Neural cell (in vitro differentiated cells): ENCODE results near the gene ITGA11. TPM values are rescaled to one million over a fixed set of nuclear protein-coding genes. Genes with fewer than 3 reads are reported as not detected.

ENCODE experiments used
- H2AFZ ChIP-seq: fragments of 200-600, 300-800 bp; sonication (generic), shearing (Covaris generic); 2 replicates; pipeline ENCODE4 v1.6.0; 2014; ENCODE audit warnings: low read depth, mild to moderate bottlenecking, antibody characterized with exemption, low read length, moderate library complexity
- H3F3A ChIP-seq: fragments of 200-600 bp; shearing (Covaris generic); 2 replicates; pipeline ENCODE4 v1.6.1; 2016; ENCODE audit warnings: mild to moderate bottlenecking, moderate library complexity, mixed read lengths, antibody characterized with exemption, low read length; ENCODE audit not compliant: insufficient read depth, poor library complexity, severe bottlenecking
- H3K27ac ChIP-seq: fragments of 200-600, 300-800 bp; sonication (generic), shearing (Covaris generic); 2 replicates; pipeline ENCODE4 v1.5.1; 2014; ENCODE audit warnings: mild to moderate bottlenecking, low read length, moderate library complexity
- H3K27me3 ChIP-seq: fragments of 300-800, 200-600 bp; sonication (generic), shearing (Covaris generic); 2 replicates; pipeline ENCODE4 v1.6.0; 2014; ENCODE audit warnings: mild to moderate bottlenecking, low read depth, low read length, moderate library complexity; ENCODE audit not compliant: insufficient read depth
- H3K36me3 ChIP-seq: fragments of 300-800, 200-600 bp; sonication (generic), shearing (Covaris generic); 2 replicates; pipeline ENCODE4 v1.5.1; 2014; ENCODE audit warnings: mild to moderate bottlenecking, antibody characterized with exemption, low read length, moderate library complexity; ENCODE audit not compliant: insufficient read depth
- H3K4me2 ChIP-seq: fragments of 300-800, 200-600 bp; sonication (generic), shearing (Covaris generic); 2 replicates; pipeline ENCODE4 v1.6.0; 2014; ENCODE audit warnings: mild to moderate bottlenecking, low read length
- H3K4me3 ChIP-seq: fragments of 300-800, 200-600 bp; sonication (generic), shearing (Covaris generic); 2 replicates; pipeline ENCODE4 v1.5.1; 2014; ENCODE audit warnings: mild to moderate bottlenecking, low read length, moderate library complexity
- H3K79me2 ChIP-seq: fragments of 200-600 bp; shearing (Covaris generic); replicated peaks from 2 replicates; pipeline ENCODE4 v1.6.0; 2014; ENCODE audit warnings: mild to moderate bottlenecking, low read length, moderate library complexity; ENCODE audit not compliant: insufficient read depth
- H3K9ac ChIP-seq: fragments of 300-800, 200-600 bp; sonication (generic), shearing (Covaris generic); 2 replicates; pipeline ENCODE4 v1.6.1; 2016; ENCODE audit warnings: mild to moderate bottlenecking, low read length, mixed read lengths
- H3K9me2 ChIP-seq: fragments of 200-600 bp; shearing (Covaris generic); 2 replicates; pipeline ENCODE4 v1.6.1; 2016; ENCODE audit warnings: mild to moderate bottlenecking, low read length, mixed read lengths; ENCODE audit not compliant: insufficient read depth
- H3K9me3 ChIP-seq: fragments of 200-600, 300-800 bp; sonication (generic), shearing (Covaris generic); 2 replicates; pipeline ENCODE4 v1.6.1; 2016; ENCODE audit warnings: mild to moderate bottlenecking, mixed run types, low read length, moderate library complexity, mixed read lengths
- H4K20me1 ChIP-seq: fragments of 200-600 bp; shearing (Covaris generic); 2 replicates; pipeline ENCODE4 v1.6.1; 2016; ENCODE audit warnings: mild to moderate bottlenecking, mixed run types; ENCODE audit not compliant: insufficient read depth
- EP300 ChIP-seq: fragments of 450-650 bp; conservative IDR thresholded peaks from 2 replicates; pipeline ENCODE4 v1.6.1; 2014; ENCODE audit warnings: antibody characterized with exemption, mild to moderate bottlenecking, moderate library complexity; ENCODE audit not compliant: poor library complexity, severe bottlenecking
- EZH2 ChIP-seq: fragments of 200-600, 300-800 bp; shearing (Covaris generic), sonication (generic); IDR thresholded peaks from 2 replicates; pipeline ENCODE4 v1.6.1; 2014; ENCODE audit warnings: antibody characterized with exemption, low read length, borderline replicate concordance, mild to moderate bottlenecking; ENCODE audit not compliant: insufficient read depth, poor library complexity, severe bottlenecking
- MXI1 ChIP-seq: fragments of 450-650 bp; conservative IDR thresholded peaks from 2 replicates; pipeline ENCODE4 v1.6.1; 2014; ENCODE audit warnings: antibody characterized with exemption, mild to moderate bottlenecking; ENCODE audit not compliant: poor library complexity, severe bottlenecking
- POLR2AphosphoS5 ChIP-seq: IDR thresholded peaks from 2 replicates; pipeline ENCODE4 v1.6.1; 2012
- RAD21 ChIP-seq: fragments of 450-650 bp; conservative IDR thresholded peaks from 2 replicates; pipeline ENCODE4 v1.6.1; 2014; ENCODE audit warnings: antibody characterized with exemption, mild to moderate bottlenecking, moderate library complexity
- REST ChIP-seq: IDR thresholded peaks from 2 replicates; pipeline ENCODE4 v1.6.1; 2012; ENCODE audit warnings: borderline replicate concordance
- SMC3 ChIP-seq: fragments of 450-650 bp; conservative IDR thresholded peaks from 2 replicates; pipeline ENCODE4 v1.6.1; 2014; ENCODE audit warnings: antibody characterized with exemption, mild to moderate bottlenecking, moderate library complexity; ENCODE audit not compliant: poor library complexity
- TAF1 ChIP-seq: IDR thresholded peaks from 2 replicates; pipeline ENCODE4 v1.6.1; 2012; ENCODE audit warnings: low read depth
- polyA plus RNA-seq: library from polyadenylated mRNA; depleted of rRNA; stranded (reverse); fragments of >200 nt; gene quantifications from 2 replicates; pipeline ENCODE4 v1.2.3, GENCODE V29; 2014
- TF ChIP-seq, protein P1 (sequence below): fragments of 450-650 bp; IDR thresholded peaks from 2 replicates; pipeline ENCODE4 v1.5.1; 2014; ENCODE audit warnings: antibody characterized with exemption, mild to moderate bottlenecking, moderate library complexity; ENCODE audit not compliant: poor library complexity, severe bottlenecking

Gene ITGA11
- polyA plus RNA-seq, 1 donor from 2014 or later = not detected

- H3K27ac ChIP-seq = no peak overlapping the region
- H3K79me2 ChIP-seq = no peaks in the 10 kb centered on the region
- no peaks in the 10 kb centered on the region for H3K9me2 ChIP-seq
- no peak overlapping the region for H2AFZ ChIP-seq
- TF ChIP-seq EP300 = no peak
- TF ChIP-seq SMC3 = no peak
- TF ChIP-seq POLR2AphosphoS5 = no peak
- no peak for TF ChIP-seq RAD21
- TF ChIP-seq, protein P1, sequence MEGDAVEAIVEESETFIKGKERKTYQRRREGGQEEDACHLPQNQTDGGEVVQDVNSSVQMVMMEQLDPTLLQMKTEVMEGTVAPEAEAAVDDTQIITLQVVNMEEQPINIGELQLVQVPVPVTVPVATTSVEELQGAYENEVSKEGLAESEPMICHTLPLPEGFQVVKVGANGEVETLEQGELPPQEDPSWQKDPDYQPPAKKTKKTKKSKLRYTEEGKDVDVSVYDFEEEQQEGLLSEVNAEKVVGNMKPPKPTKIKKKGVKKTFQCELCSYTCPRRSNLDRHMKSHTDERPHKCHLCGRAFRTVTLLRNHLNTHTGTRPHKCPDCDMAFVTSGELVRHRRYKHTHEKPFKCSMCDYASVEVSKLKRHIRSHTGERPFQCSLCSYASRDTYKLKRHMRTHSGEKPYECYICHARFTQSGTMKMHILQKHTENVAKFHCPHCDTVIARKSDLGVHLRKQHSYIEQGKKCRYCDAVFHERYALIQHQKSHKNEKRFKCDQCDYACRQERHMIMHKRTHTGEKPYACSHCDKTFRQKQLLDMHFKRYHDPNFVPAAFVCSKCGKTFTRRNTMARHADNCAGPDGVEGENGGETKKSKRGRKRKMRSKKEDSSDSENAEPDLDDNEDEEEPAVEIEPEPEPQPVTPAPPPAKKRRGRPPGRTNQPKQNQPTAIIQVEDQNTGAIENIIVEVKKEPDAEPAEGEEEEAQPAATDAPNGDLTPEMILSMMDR = no peak
- no peak for TF ChIP-seq REST
- TF ChIP-seq TAF1 = no peak
- TF ChIP-seq MXI1 = no peak
- TF ChIP-seq EZH2 = no peak
- H4K20me1 ChIP-seq = no peaks in the 10 kb centered on the region
- H3K9me3 ChIP-seq = no peaks in the 10 kb centered on the region
- no peaks in the 10 kb centered on the region for H3K27me3 ChIP-seq
- no peaks in the 10 kb centered on the region for H3F3A ChIP-seq
- no peak overlapping the region for H3K4me2 ChIP-seq
- no peak overlapping the region for H3K4me3 ChIP-seq
- H3K36me3 ChIP-seq = no peaks in the 10 kb centered on the region
- H3K9ac ChIP-seq = no peak overlapping the region
Measured at GRCh38 chr15:68479406-68479805, 47.4 kb upstream of the ITGA11 start.

DNA sequence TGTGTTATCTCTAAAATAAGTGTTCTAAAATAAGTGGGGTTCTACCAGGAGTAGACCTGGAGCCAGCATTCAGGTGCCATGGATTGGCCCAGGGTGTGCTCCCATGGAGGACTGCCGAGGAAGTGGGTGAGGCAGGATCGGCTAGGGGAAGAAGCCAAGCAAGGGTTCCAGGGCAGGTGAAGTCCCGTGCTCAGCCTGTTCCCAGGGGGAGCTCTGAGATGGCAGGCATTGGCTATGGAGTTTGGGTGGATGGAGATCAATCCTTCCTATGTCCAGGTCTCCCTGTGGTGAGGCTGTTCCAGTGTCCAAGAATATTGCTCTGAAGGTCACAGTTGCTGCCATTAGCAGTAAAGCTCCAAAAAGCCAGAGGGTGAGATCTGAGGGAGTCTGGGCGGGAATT lies 46.9 kb upstream of the ITGA11 start:
- Histone ChIP-seq H3K36me3 (no peaks in the 10 kb centered on the region), H3K4me3 (no peak overlapping the region), H3K79me2 (no peaks in the 10 kb centered on the region), H3K27ac (no peak overlapping the region), H4K20me1 (no peaks in the 10 kb centered on the region), H3K27me3 (no peaks in the 10 kb centered on the region), H3F3A (no peaks in the 10 kb centered on the region), H3K9ac (no peak overlapping the region), H3K9me2 (no peaks in the 10 kb centered on the region), H2AFZ (no peak overlapping the region), H3K9me3 (no peaks in the 10 kb centered on the region), H3K4me2 (no peak overlapping the region)
- TF ChIP-seq EP300 (no peak), REST (no peak)
